AG09319 (cell line): ENCODE data around the gene VPS9D1.
A peak's percentile ranks its signal among the peaks of the same experiment; 100 is the strongest.

Source experiments
- DNase-seq: peaks from one replicate; pipeline ENCODE4 v3.0.0-alpha.2; 2010; ENCODE audit warnings: low read depth; ENCODE audit errors: extremely low read depth
- CTCF ChIP-seq: IDR thresholded peaks from 2 replicates; pipeline ENCODE4 v1.5.1; 2011; ENCODE audit warnings: low read depth, mild to moderate bottlenecking, inconsistent platforms, low read length, moderate library complexity

VPS9D1 gene

GRCh38 chr16:89708481-89708931 is 12.2 kb downstream of the VPS9D1 start:
- no peak for DNase-seq
- no peak for TF ChIP-seq CTCF

GRCh38 chr16:89707695-89708094 is 13.0 kb downstream of the VPS9D1 start:
- DNase-seq = no peak
- no peak for TF ChIP-seq CTCF

GRCh38 chr16:89706518-89707260 is 14.0 kb downstream of the VPS9D1 start:
- DNase-seq = no peak
- TF ChIP-seq CTCF = no peak

GRCh38 chr16:89705006-89705405 is 15.7 kb downstream of the VPS9D1 start:
- DNase-seq = no peak
- no peak for TF ChIP-seq CTCF

GRCh38 chr16:89704281-89704680 is 16.4 kb downstream of the VPS9D1 start:
- no peak for DNase-seq
- no peak; the same call in 1 of the 2 replicates for TF ChIP-seq CTCF

- DNase-seq = no peak
- peak; percentile 15 for TF ChIP-seq CTCF
Measured at GRCh38 chr16:89701425-89702406, 19.0 kb downstream of the VPS9D1 start, which contains the start of gene SPATA2L. SPATA2L (minus strand) TSS chr16:89701705; CDS start chr16:89701232, 473 bp downstream.
